ENCODE measurements around the gene CACNB3.
"Not testable (repeated sequence)": the region's sequence is repeated elsewhere in the genome, so short reads cannot be mapped to it uniquely, and the experiment has no call there.

CACNB3 gene

GRCh38 chr12:48832321-48833060 lies 14.2 kb downstream of the CACNB3 start:
- Mint-ChIP-seq H3K4me3 (no peak overlapping the region), H3K4me1 (no peaks in the 10 kb centered on the region), H3K27ac (no peak overlapping the region), H3K27me3 (no peaks in the 10 kb centered on the region), H3K36me3 (peaks cover 65% of the 10 kb centered on the region), H3K9me3 (no peaks in the 10 kb centered on the region)
- CTCF ChIA-PET = interaction anchor here (0.8 to 1.2 kb wide), 2 partner anchors 17 to 21 kb away, joined by 3 read pairs; no protein-coding TSS in a partner anchor
- DNase-seq = no peak

- peaks cover 55% of the 10 kb centered on the region for H3K36me3 Mint-ChIP-seq
- no peak overlapping the region for H3K27ac Mint-ChIP-seq
- H3K4me3 Mint-ChIP-seq = no peak overlapping the region
Measured at GRCh38 chr12:48838048-48838447, 19.8 kb downstream of the CACNB3 start.

GRCh38 chr12:48842021-48842420 lies 23.7 kb downstream of the CACNB3 start:
- H3K27me3 Mint-ChIP-seq, H3K4me3 Mint-ChIP-seq, DNase-seq, H3K4me1 Mint-ChIP-seq, H3K27ac Mint-ChIP-seq, H3K9me3 Mint-ChIP-seq, CTCF ChIA-PET: not testable (repeated sequence)
- H3K36me3 Mint-ChIP-seq = peaks cover 51% of the 10 kb centered on the region

More at GRCh38 chr12:48838048-48838447, 19.8 kb downstream of the CACNB3 start:
- DNase-seq = no peak
- Mint-ChIP-seq H3K4me1 (no peaks in the 10 kb centered on the region), H3K27me3 (no peaks in the 10 kb centered on the region), H3K9me3 (no peaks in the 10 kb centered on the region)
- CTCF ChIA-PET = interaction anchor here (0.7 kb wide), 1 partner anchor 23 kb away, joined by 3 read pairs; no protein-coding TSS in a partner anchor

- DNase-seq = peak; percentile 96
- Mint-ChIP-seq H3K36me3 (peaks cover 19% of the 10 kb centered on the region), H3K27me3 (no peaks in the 10 kb centered on the region), H3K9me3 (no peaks in the 10 kb centered on the region), H3K4me3 (peak within 1 kb of the TSS; percentile 97), H3K27ac (peak within 1 kb of the TSS; percentile 91), H3K4me1 (peaks cover 44% of the 10 kb centered on the region)
- CTCF ChIA-PET = interaction anchor here (0.9 to 8.7 kb wide), 26 partner anchors 10 to 250 kb away, joined by 3 to 173 read pairs (median 6); partner anchors contain the start of genes ARF3, FKBP11, RND1 and WNT1
Measured at GRCh38 chr12:48851883-48852733, 33.8 kb downstream of the CACNB3 start, which contains the start of gene DDX23. Gene DDX23 (minus strand): TSS chr12:48852163. CDS start chr12:48845782, 6,381 bp downstream.

- Mint-ChIP-seq H3K27ac (peak overlapping the region; percentile 91), H3K4me3 (peak overlapping the region; percentile 97), H3K9me3 (no peaks in the 10 kb centered on the region), H3K27me3 (no peaks in the 10 kb centered on the region), H3K36me3 (peaks cover 18% of the 10 kb centered on the region), H3K4me1 (peaks cover 39% of the 10 kb centered on the region)
- CTCF ChIA-PET = interaction anchor here (0.6 to 8.7 kb wide), 31 partner anchors 9 to 249 kb away, joined by 3 to 173 read pairs (median 7); partner anchors contain the start of genes ARF3, FKBP11, RND1 and WNT1
- peak; percentile 94 for DNase-seq
Measured at GRCh38 chr12:48852734-48853688, 34.7 kb downstream of the CACNB3 start.

GRCh38 chr12:48854488-48854887 lies 36.2 kb downstream of the CACNB3 start:
- H3K27me3 Mint-ChIP-seq = no peaks in the 10 kb centered on the region
- peaks cover 35% of the 10 kb centered on the region for H3K4me1 Mint-ChIP-seq
- peaks cover 18% of the 10 kb centered on the region for H3K36me3 Mint-ChIP-seq
- H3K27ac Mint-ChIP-seq = no peak overlapping the region
- no peaks in the 10 kb centered on the region for H3K9me3 Mint-ChIP-seq
- CTCF ChIA-PET = interaction anchor here (1.8 to 8.7 kb wide), 6 partner anchors 11 to 124 kb away, joined by 4 to 173 read pairs (median 24); partner anchors contain the start of genes RND1 and WNT1
- no peak overlapping the region for H3K4me3 Mint-ChIP-seq
- no peak for DNase-seq

- H3K36me3 Mint-ChIP-seq = peaks cover 16% of the 10 kb centered on the region
- H3K27ac Mint-ChIP-seq, DNase-seq: not testable (repeated sequence)
Measured at GRCh38 chr12:48854932-48855331, 36.6 kb downstream of the CACNB3 start.

GRCh38 chr12:48856379-48856778 lies 38.1 kb downstream of the CACNB3 start:
- no peak overlapping the region for H3K4me3 Mint-ChIP-seq
- peaks cover 4% of the 10 kb centered on the region for H3K36me3 Mint-ChIP-seq
- H3K4me1 Mint-ChIP-seq = peaks cover 16% of the 10 kb centered on the region
- H3K27me3 Mint-ChIP-seq = no peaks in the 10 kb centered on the region
- no peaks in the 10 kb centered on the region for H3K9me3 Mint-ChIP-seq
- no peak overlapping the region for H3K27ac Mint-ChIP-seq
- CTCF ChIA-PET = interaction anchor here (0.5 to 8.7 kb wide), 6 partner anchors 9 to 852 kb away, joined by 3 to 173 read pairs (median 7); partner anchors contain the start of genes RND1 and WNT1
- DNase-seq = no peak

More at GRCh38 chr12:48854932-48855331, 36.6 kb downstream of the CACNB3 start:
- CTCF ChIA-PET = interaction anchor here (2.9 to 8.7 kb wide), 4 partner anchors 11 to 123 kb away, joined by 11 to 173 read pairs (median 57); partner anchors contain the start of genes RND1 and WNT1
- not testable (repeated sequence) for H3K9me3 Mint-ChIP-seq, H3K27me3 Mint-ChIP-seq, H3K4me3 Mint-ChIP-seq
- H3K4me1 Mint-ChIP-seq = peaks cover 30% of the 10 kb centered on the region

GRCh38 chr12:48857278-48857994 lies 39.1 kb downstream of the CACNB3 start:
- Mint-ChIP-seq H3K4me1 (peaks cover 11% of the 10 kb centered on the region), H3K27ac (no peak overlapping the region), H3K4me3 (no peak overlapping the region), H3K27me3 (peaks cover 2% of the 10 kb centered on the region), H3K36me3 (peaks cover 1% of the 10 kb centered on the region), H3K9me3 (no peaks in the 10 kb centered on the region)
- CTCF ChIA-PET = interaction anchor here (2.1 to 8.7 kb wide), 3 partner anchors 8 to 131 kb away, joined by 7 to 173 read pairs (median 7); partner anchors contain the start of gene RND1
- no peak for DNase-seq

- Mint-ChIP-seq H3K27ac (no peak overlapping the region), H3K4me1 (peaks cover 5% of the 10 kb centered on the region), H3K4me3 (no peak overlapping the region), H3K27me3 (peaks cover 8% of the 10 kb centered on the region), H3K9me3 (no peaks in the 10 kb centered on the region), H3K36me3 (peaks cover 1% of the 10 kb centered on the region)
- DNase-seq = no peak
- CTCF ChIA-PET = interaction anchor here (2.2 to 8.7 kb wide), 2 partner anchors 31 to 130 kb away, joined by 7 to 173 read pairs; no protein-coding TSS in a partner anchor
Measured at GRCh38 chr12:48858043-48858442, 39.7 kb downstream of the CACNB3 start.

- H3K9me3 Mint-ChIP-seq = no peaks in the 10 kb centered on the region
- H3K27ac Mint-ChIP-seq = no peak overlapping the region
- peaks cover 23% of the 10 kb centered on the region for H3K27me3 Mint-ChIP-seq
- H3K36me3 Mint-ChIP-seq = peaks cover 1% of the 10 kb centered on the region
- peaks cover 10% of the 10 kb centered on the region for H3K4me1 Mint-ChIP-seq
- H3K4me3 Mint-ChIP-seq = no peak overlapping the region
- CTCF ChIA-PET = interaction anchor here (1.4 to 8.7 kb wide), 2 partner anchors 30 to 128 kb away, joined by 4 to 173 read pairs; no protein-coding TSS in a partner anchor
- no peak for DNase-seq
Measured at GRCh38 chr12:48859607-48860006, 41.3 kb downstream of the CACNB3 start.

GRCh38 chr12:48860236-48860635 lies 41.9 kb downstream of the CACNB3 start:
- H3K9me3 Mint-ChIP-seq, H3K36me3 Mint-ChIP-seq, H3K4me3 Mint-ChIP-seq, DNase-seq, H3K27ac Mint-ChIP-seq: not testable (repeated sequence)
- CTCF ChIA-PET = interaction anchor here (1.4 kb wide), 1 partner anchor 128 kb away, joined by 4 read pairs; no protein-coding TSS in a partner anchor
- Mint-ChIP-seq H3K4me1 (peaks cover 16% of the 10 kb centered on the region), H3K27me3 (peaks cover 30% of the 10 kb centered on the region)

Measured in activated naive CD4-positive, alpha-beta T cell treated with anti-CD3 and anti-CD28 coated beads, Interleukin-2, amount 10 ng/mL, durations not matched to agents 7 days and 5 days (primary cell).